Measurements from ENCODE around the gene MITF. TPM values are rescaled to one million over a fixed set of nuclear protein-coding genes. Genes with fewer than 3 reads are reported as not detected.

Gene MITF
- total RNA-seq, 1 donor: 11.6 TPM

DNA sequence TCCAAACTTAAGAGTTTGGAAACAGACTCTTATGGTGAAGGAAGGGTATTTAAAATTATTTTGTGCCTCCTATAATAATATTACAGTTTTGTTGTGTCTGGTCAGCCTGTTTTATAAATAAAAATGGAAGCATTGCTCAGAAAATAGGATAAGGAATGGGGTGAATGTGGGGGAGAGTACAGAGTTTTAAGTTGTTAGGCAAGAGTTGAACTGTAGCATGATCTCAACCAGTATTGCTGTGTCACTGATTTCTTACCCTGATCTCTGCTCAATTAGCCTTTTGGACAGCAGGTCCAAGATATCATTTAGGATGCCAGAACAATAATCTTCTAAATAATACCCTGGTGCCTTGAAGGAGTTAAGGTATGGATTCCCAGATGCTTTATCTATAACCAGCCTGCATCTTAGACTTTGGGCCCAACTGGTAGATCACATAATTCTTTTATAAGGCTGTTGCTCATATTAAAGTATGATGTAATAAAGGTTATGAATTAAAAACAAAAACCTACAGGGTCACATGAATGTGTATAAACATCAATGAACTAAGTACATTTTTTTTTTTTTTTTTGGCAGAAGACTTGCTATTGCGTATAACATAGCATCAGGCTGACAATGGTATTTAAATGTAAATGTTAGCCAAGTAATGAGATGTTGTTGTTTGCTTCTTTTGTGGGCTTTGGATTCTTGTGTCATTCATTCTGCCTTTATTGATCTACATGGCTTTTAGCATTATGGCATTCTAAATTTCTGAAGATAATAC lies 70.0 kb downstream of the MITF start:
- Histone ChIP-seq H3K79me2 (ENCODE audit: insufficient read depth, low read length) (no peaks in the 10 kb centered on the region), H2AFZ (ENCODE audit: low read length) (no peak overlapping the region), H3K4me1 (ENCODE audit: insufficient read depth, low read length) (peaks cover 11% of the 10 kb centered on the region), H3K9me3 (ENCODE audit: low read depth, low read length) (no peaks in the 10 kb centered on the region), H3K27me3 (ENCODE audit: insufficient read depth, low read length) (no peaks in the 10 kb centered on the region), H3K27ac (ENCODE audit: low read depth, low read length) (no peak overlapping the region), H3K4me3 (ENCODE audit: insufficient read depth, low read length) (no peak overlapping the region), H3K36me3 (ENCODE audit: insufficient read depth, low read length) (no peaks in the 10 kb centered on the region), H3K4me2 (ENCODE audit: insufficient read depth, low read length) (no peak overlapping the region), H4K20me1 (ENCODE audit: insufficient read depth, low read length) (peaks cover 2% of the 10 kb centered on the region)
- no peak for DNase-seq (ENCODE audit: insufficient read length, low spot score, missing footprints)
- TF ChIP-seq, protein P1, sequence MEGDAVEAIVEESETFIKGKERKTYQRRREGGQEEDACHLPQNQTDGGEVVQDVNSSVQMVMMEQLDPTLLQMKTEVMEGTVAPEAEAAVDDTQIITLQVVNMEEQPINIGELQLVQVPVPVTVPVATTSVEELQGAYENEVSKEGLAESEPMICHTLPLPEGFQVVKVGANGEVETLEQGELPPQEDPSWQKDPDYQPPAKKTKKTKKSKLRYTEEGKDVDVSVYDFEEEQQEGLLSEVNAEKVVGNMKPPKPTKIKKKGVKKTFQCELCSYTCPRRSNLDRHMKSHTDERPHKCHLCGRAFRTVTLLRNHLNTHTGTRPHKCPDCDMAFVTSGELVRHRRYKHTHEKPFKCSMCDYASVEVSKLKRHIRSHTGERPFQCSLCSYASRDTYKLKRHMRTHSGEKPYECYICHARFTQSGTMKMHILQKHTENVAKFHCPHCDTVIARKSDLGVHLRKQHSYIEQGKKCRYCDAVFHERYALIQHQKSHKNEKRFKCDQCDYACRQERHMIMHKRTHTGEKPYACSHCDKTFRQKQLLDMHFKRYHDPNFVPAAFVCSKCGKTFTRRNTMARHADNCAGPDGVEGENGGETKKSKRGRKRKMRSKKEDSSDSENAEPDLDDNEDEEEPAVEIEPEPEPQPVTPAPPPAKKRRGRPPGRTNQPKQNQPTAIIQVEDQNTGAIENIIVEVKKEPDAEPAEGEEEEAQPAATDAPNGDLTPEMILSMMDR (IDR thresholded peaks at IDR 0.05; ENCODE audit: extremely low read depth, low read depth, low read length): no peak

GRCh38 chr3:69811452-69812401 lies 72.5 kb downstream of the MITF start:
- no peak overlapping the region for H3K4me3 ChIP-seq (ENCODE audit: insufficient read depth, low read length)
- DNase-seq (ENCODE audit: insufficient read length, low spot score, missing footprints): no peak
- H4K20me1 ChIP-seq (ENCODE audit: insufficient read depth, low read length): peaks cover 6% of the 10 kb centered on the region
- TF ChIP-seq, protein P1 (IDR thresholded peaks at IDR 0.05; ENCODE audit: extremely low read depth, low read depth, low read length): no peak
- H3K4me1 ChIP-seq (ENCODE audit: insufficient read depth, low read length): peaks cover 6% of the 10 kb centered on the region
- H3K9me3 ChIP-seq (ENCODE audit: low read depth, low read length): no peaks in the 10 kb centered on the region
- H3K4me2 ChIP-seq (ENCODE audit: insufficient read depth, low read length): no peak overlapping the region
- no peaks in the 10 kb centered on the region for H3K36me3 ChIP-seq (ENCODE audit: insufficient read depth, low read length)
- H3K79me2 ChIP-seq (ENCODE audit: insufficient read depth, low read length): no peaks in the 10 kb centered on the region
- no peaks in the 10 kb centered on the region for H3K27me3 ChIP-seq (ENCODE audit: insufficient read depth, low read length)
- H2AFZ ChIP-seq (ENCODE audit: low read length): no peak overlapping the region
- no peak overlapping the region for H3K27ac ChIP-seq (ENCODE audit: low read depth, low read length)

DNA sequence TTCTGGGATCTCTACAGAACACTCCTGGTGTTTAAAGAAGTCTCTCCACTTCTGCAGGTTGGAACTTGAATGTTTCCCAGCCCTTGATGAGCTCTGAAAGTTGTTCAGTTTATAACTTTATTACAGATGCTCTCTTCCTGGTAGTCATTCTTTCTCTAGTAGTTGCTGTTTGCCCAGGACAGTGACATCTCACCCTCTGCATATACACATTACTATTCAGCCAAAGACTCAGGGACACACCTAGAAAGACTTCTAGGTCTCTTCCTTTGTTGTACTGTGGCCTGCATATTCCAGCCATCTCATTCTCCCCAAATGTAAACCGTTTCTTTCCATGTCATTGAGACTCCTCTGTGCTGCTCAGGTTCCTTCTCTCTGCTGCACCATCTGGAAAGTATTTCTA lies 76.7 kb downstream of the MITF start:
- Histone ChIP-seq H4K20me1 (ENCODE audit: insufficient read depth, low read length) (peaks cover 4% of the 10 kb centered on the region), H3K4me1 (ENCODE audit: insufficient read depth, low read length) (no peaks in the 10 kb centered on the region), H3K4me3 (ENCODE audit: insufficient read depth, low read length) (no peak overlapping the region), H2AFZ (ENCODE audit: low read length) (no peak overlapping the region), H3K79me2 (ENCODE audit: insufficient read depth, low read length) (no peaks in the 10 kb centered on the region), H3K36me3 (ENCODE audit: insufficient read depth, low read length) (no peaks in the 10 kb centered on the region), H3K27ac (ENCODE audit: low read depth, low read length) (no peak overlapping the region), H3K27me3 (ENCODE audit: insufficient read depth, low read length) (no peaks in the 10 kb centered on the region), H3K4me2 (ENCODE audit: insufficient read depth, low read length) (no peak overlapping the region), H3K9me3 (ENCODE audit: low read depth, low read length) (no peaks in the 10 kb centered on the region)
- TF ChIP-seq, protein P1 (IDR thresholded peaks at IDR 0.05; ENCODE audit: extremely low read depth, low read depth, low read length): no peak
- no peak for DNase-seq (ENCODE audit: insufficient read length, low spot score, missing footprints)

GRCh38 chr3:69817988-69818387 lies 78.7 kb downstream of the MITF start:
- TF ChIP-seq, protein P1 (IDR thresholded peaks at IDR 0.05; ENCODE audit: extremely low read depth, low read depth, low read length): no peak
- Histone ChIP-seq H3K27ac (ENCODE audit: low read depth, low read length) (no peak overlapping the region), H3K27me3 (ENCODE audit: insufficient read depth, low read length) (no peaks in the 10 kb centered on the region), H2AFZ (ENCODE audit: low read length) (no peak overlapping the region), H3K4me3 (ENCODE audit: insufficient read depth, low read length) (no peak overlapping the region), H3K4me1 (ENCODE audit: insufficient read depth, low read length) (no peaks in the 10 kb centered on the region), H3K9me3 (ENCODE audit: low read depth, low read length) (no peaks in the 10 kb centered on the region), H3K4me2 (ENCODE audit: insufficient read depth, low read length) (no peak overlapping the region), H3K79me2 (ENCODE audit: insufficient read depth, low read length) (no peaks in the 10 kb centered on the region), H4K20me1 (ENCODE audit: insufficient read depth, low read length) (peaks cover 4% of the 10 kb centered on the region), H3K36me3 (ENCODE audit: insufficient read depth, low read length) (no peaks in the 10 kb centered on the region)
- DNase-seq (ENCODE audit: insufficient read length, low spot score, missing footprints): no peak

All from osteoblast (primary cell).